Stimulated activated naive CD4-positive, alpha-beta T cell (primary cell): ENCODE measurements around the gene PSMB1.
"Not testable (repeated sequence)": the region's sequence is repeated elsewhere in the genome, so short reads cannot be mapped to it uniquely, and the experiment has no call there.

Source experiments
- DNase-seq, 6 experiments: peaks; one replicate each; lab custom pipeline; 2025; lab: John Stamatoyannopoulos, UW

PSMB1 gene

GRCh38 chr6:170535004-170535403, 18.1 kb downstream of the PSMB1 start:
- DNase-seq = no peak

GRCh38 chr6:170533792-170534191, 19.3 kb downstream of the PSMB1 start:
- DNase-seq = no peak

GRCh38 chr6:170532867-170533488, 20.1 kb downstream of the PSMB1 start:
- DNase-seq = no peak

- peak; percentile 24 to 56 (median 50) for DNase-seq
Measured at GRCh38 chr6:170529839-170530469, 23.2 kb downstream of the PSMB1 start.

- not testable (repeated sequence) for DNase-seq
Measured at GRCh38 chr6:170527995-170528394, 25.1 kb downstream of the PSMB1 start.

DNA sequence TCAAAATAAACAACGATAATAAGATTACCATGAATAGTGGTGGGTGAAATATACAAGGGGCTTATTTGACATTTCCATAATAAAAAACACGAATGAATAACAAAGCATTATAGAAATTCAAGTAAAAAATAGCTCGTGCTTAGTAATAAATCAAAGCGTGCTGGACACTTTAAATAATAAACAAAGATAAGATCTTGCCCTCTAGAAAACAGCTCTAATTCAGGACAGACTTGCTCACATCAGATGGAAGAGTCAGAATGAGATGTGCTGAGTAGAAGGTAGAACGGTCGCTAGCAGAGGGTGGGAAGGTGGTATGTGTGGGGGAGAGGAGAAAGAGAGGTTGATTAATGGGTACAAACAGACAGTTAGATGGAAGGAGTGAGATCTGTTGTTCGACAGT, 27.3 kb downstream of the PSMB1 start:
- DNase-seq = no peak

DNA sequence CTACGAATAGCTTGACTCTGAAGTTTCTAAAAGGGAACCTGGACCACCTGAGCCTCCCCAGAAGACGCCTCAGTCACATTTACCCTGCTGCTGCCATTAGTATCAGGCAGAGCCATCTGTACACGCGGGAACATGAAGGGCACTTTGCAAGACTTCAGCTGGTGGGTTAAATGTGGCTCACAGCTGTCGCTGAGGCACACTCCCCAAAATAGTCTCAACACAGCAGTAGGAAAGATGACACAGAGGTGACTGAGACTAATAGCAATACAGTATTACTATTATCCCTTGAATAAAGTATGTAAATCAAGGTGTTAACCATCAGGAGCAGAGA, 29.0 kb downstream of the PSMB1 start:
- DNase-seq = no peak

DNA sequence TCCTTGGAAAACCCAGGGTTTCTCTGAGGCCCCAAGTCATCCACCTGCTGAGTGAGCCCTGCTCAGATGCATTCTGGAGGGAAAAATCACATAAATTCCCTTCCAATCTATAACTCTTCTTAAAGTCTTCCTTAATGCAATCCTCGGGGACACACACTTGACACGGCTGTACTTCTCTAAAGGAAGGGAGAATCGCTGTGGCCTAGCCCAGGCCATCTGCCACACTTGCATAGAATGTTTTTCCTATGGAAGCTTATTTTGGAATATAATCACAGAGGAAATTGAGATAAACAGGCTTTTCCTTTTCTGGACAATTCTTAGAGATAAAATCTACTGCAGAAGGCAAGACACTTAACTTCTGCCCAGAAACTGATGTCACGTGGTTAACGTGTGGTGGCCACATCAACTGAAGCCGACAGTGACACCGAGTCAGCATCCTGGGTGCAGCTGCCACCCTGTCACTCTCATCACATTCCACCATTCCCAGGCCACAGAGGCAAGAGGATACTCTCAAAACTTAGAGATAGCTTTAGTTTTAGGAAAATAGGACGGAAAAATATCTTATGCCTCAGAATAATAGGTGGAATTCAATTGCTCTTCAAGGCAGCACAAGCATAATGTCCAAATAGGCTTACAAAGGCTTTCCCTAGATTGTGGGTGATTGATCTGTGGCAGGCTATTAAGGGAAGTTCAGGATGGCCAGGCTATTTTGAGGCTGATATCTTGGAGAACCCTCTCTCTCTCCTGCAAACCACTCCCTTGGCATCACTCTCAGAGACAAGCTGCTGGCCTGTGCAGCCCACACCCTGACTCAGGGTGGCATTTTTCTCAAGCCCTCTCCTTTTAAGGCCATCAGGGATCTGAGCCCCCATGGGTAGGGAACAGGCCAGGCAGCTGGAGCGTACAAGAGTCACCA, 29.6 kb downstream of the PSMB1 start:
- no peak for DNase-seq

GRCh38 chr6:170522565-170523183, 30.4 kb downstream of the PSMB1 start:
- no peak for DNase-seq

- DNase-seq = peak in 5 of 6 experiments; percentile 3 to 49 (median 7)
Measured at GRCh38 chr6:170516783-170517616, 36.1 kb downstream of the PSMB1 start.

GRCh38 chr6:170514908-170515307, 38.2 kb downstream of the PSMB1 start:
- no peak for DNase-seq

GRCh38 chr6:170512249-170512648, 40.9 kb downstream of the PSMB1 start:
- DNase-seq = no peak

DNA sequence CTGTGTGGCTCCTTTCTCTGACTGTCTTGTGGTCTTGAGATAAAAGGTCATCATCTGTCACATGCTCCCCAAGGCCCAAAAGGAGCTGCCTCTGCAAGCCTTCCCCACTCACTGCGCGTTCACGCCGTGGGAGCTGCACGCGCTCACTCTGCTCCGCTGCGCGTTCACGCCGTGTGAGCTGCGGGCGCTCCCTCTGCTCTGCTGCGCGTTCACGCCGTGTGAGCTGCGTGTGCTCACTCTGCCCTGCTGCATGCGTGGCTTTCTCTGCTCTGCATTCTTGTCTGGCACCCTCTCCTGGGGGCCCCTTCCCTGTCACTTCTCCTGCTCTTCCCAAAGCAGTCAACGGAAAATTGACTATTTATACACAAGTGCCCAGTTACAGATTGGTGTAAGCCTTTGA, 42.5 kb downstream of the PSMB1 start:
- DNase-seq = no peak

GRCh38 chr6:170509723-170510018, 43.4 kb downstream of the PSMB1 start:
- DNase-seq = no peak

DNA sequence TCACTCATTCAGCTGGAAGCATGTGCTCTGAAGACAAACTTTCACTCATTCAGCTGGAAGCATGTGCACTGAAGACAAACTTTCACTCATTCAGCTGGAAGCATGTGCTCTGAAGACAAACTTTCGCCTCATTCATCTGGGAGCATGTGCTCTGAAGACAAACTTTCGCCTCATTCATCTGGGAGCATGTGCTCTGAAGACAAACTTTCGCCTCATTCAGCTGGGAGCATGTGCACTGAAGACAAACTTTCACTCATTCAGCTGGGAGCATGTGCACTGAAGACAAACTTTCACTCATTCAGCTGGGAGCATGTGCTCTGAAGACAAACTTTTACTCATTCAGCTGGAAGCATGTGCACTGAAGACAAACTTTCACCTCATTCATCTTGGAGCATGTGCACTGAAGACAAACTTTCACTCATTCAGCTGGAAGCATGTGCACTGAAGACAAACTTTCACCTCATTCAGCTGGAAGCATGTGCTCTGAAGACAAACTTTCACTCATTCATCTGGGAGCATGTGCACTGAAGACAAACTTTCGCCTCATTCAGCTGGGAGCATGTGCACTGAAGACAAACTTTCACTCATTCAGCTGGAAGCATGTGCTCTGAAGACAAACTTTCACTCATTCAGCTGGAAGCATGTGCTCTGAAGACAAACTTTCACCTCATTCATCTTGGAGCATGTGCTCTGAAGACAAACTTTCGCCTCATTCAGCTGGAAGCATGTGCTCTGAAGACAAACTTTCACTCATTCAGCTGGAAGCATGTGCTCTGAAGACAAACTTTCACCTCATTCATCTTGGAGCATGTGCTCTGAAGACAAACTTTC, 44.0 kb downstream of the PSMB1 start:
- DNase-seq = not testable (repeated sequence)

- DNase-seq = not testable (repeated sequence)
Measured at GRCh38 chr6:170508275-170508674, 44.8 kb downstream of the PSMB1 start.

GRCh38 chr6:170507728-170508127, 45.4 kb downstream of the PSMB1 start:
- DNase-seq = not testable (repeated sequence)

GRCh38 chr6:170506446-170506845, 46.7 kb downstream of the PSMB1 start:
- no peak for DNase-seq

GRCh38 chr6:170505306-170505705, 47.8 kb downstream of the PSMB1 start:
- peak in 1 of 6 experiments; percentile 1 for DNase-seq

GRCh38 chr6:170504479-170504878, 48.6 kb downstream of the PSMB1 start:
- no peak for DNase-seq

- DNase-seq = no peak
Measured at GRCh38 chr6:170503414-170503761, 49.7 kb downstream of the PSMB1 start.
